Tibial nerve (tissue), 4 donors: ENCODE measurements around the gene PBLD. TPM values are rescaled to one million over a fixed set of nuclear protein-coding genes. Genes with fewer than 3 reads are reported as not detected.
"Not testable (repeated sequence)": the region's sequence is repeated elsewhere in the genome, so short reads cannot be mapped to it uniquely, and the experiment has no call there.

Experiments
- DNase-seq, 2 donors: peaks; one replicate each; pipeline ENCODE4 v3.0.0-alpha.2; 2019; ENCODE audit warnings: low spot score in 2 of 2
- H3K27ac ChIP-seq, 4 donors: fragments of 200-600 bp; sonication (generic) in 3 of 4; one replicate each; pipeline ENCODE4 v1.5.1; 2017 to 2019; ENCODE audit warnings: mild to moderate bottlenecking in 1 of 4
- H3K27me3 ChIP-seq, 2 donors: fragments of 200-600 bp; sonication (generic) in 1 of 2; one replicate each; pipeline versions ENCODE4 v1.5.1 to v1.6.0; 2017 to 2019
- H3K36me3 ChIP-seq, 3 donors: fragments of 200-600 bp; sonication (generic); one replicate each; pipeline ENCODE4 v1.5.1; 2018 to 2019
- H3K4me1 ChIP-seq, 4 donors: fragments of 200-600 bp; sonication (generic) in 3 of 4; one replicate each; pipeline ENCODE4 v1.5.1; 2017 to 2019
- H3K4me3 ChIP-seq, 4 donors: fragments of 200-600 bp; sonication (generic) in 3 of 4; one replicate each; pipeline ENCODE4 v1.5.1; 2017 to 2019; ENCODE audit warnings: mild to moderate bottlenecking in 1 of 4, moderate library complexity in 1 of 4
- H3K9me3 ChIP-seq, 4 donors: fragments of 200-600 bp; sonication (generic) in 3 of 4; one replicate each; pipeline ENCODE4 v1.5.1; 2017 to 2019
- EP300 ChIP-seq, 2 donors: sonication (generic); formaldehyde crosslinking; IDR thresholded peaks; one replicate each; pipeline ENCODE4 v1.6.1; 2017; ENCODE audit warnings: antibody characterized with exemption in 2 of 2, mild to moderate bottlenecking in 1 of 2
- POLR2A ChIP-seq, 2 donors: fragments of 450-650 bp; IDR thresholded peaks; one replicate each; pipeline ENCODE4 v1.6.1; 2017; ENCODE audit warnings: antibody characterized with exemption in 2 of 2, mild to moderate bottlenecking in 2 of 2, moderate library complexity in 2 of 2
- WGBS, 2 donors: methylation state at CpG; one replicate each; pipeline ENCODE4 v1.1.5; 2018; 5-methylcytosine and 5-hydroxymethylcytosine counted together
- total RNA-seq, 4 donors: library from RNA; depleted of rRNA; stranded (reverse); fragments of >200 nt; gene quantifications; one replicate each; pipeline ENCODE4 v1.1.0, GENCODE V29; 2016
- TF ChIP-seq, protein P1 (sequence below), 5 experiments: fragments of 200-600 bp in 3 of 5; fragments of 450-650 bp in 2 of 5; sonication (generic) in 3 of 5; IDR thresholded peaks; one replicate each; pipeline ENCODE4 v1.5.1; 2016 to 2019; ENCODE audit warnings: antibody characterized with exemption in 5 of 5, mild to moderate bottlenecking in 3 of 5, moderate library complexity in 2 of 5

Gene PBLD
- total RNA-seq, 4 donors from 2014 or later: 4.4 to 10.2 (median 4.8) TPM

DNA sequence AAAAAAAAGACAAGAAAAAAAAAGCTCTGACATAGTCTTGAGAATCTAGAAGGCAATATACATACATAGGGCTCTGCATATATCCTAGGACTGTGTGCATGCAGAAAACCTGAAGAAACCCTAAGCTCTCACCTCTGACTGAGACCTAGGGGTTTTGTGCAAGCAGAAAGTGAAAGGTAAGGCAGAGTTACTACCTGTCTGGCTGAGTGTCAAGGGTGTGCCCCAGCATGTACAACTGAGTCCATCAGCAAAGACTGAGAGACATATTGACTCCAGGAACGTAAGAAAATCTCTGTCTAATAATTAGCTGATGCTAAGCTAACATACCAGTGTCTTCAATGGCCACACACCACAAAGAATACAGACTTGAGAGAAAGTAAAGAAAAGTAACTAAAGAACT is 17.1 kb downstream of the PBLD start:
- Histone ChIP-seq H3K27ac (no peak overlapping the region), H3K9me3 (peaks cover 0 to 24% (median 6%) of the 10 kb centered on the region in 4 donors), H3K36me3 (no peaks in the 10 kb centered on the region), H3K27me3 (no peaks in the 10 kb centered on the region), H3K4me3 (no peak overlapping the region), H3K4me1 (no peaks in the 10 kb centered on the region)
- TF ChIP-seq EP300 (IDR thresholded peaks at IDR 0.05) (no peak), POLR2A (IDR thresholded peaks at IDR 0.05) (no peak)
- TF ChIP-seq, protein P1, sequence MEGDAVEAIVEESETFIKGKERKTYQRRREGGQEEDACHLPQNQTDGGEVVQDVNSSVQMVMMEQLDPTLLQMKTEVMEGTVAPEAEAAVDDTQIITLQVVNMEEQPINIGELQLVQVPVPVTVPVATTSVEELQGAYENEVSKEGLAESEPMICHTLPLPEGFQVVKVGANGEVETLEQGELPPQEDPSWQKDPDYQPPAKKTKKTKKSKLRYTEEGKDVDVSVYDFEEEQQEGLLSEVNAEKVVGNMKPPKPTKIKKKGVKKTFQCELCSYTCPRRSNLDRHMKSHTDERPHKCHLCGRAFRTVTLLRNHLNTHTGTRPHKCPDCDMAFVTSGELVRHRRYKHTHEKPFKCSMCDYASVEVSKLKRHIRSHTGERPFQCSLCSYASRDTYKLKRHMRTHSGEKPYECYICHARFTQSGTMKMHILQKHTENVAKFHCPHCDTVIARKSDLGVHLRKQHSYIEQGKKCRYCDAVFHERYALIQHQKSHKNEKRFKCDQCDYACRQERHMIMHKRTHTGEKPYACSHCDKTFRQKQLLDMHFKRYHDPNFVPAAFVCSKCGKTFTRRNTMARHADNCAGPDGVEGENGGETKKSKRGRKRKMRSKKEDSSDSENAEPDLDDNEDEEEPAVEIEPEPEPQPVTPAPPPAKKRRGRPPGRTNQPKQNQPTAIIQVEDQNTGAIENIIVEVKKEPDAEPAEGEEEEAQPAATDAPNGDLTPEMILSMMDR (IDR thresholded peaks at IDR 0.05): no peak
- no peak for DNase-seq
- WGBS, 2 donors: 87 to 88% methylated on average over 1 of the region's 1 CpG

DNA sequence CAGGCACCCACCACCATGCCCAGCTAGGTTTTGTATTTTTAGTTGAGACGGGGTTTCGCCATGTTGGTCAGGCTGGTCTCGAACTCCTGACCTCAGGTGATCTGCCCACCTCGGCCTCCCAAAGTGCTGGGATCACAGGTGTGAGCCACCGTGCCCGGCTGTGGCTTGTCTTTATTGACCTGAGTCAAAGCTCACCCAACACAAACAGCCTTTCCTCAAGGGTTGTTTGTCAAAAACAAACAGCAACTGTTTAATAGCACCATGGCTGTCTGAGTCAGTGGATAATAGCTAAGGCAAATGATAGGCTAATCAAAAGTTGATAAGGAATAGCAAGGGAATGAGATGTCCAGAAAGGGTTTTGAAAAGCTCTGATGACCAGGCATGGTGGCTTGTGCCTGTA is 17.8 kb downstream of the PBLD start:
- 98 to 99% methylated on average over 6 of the region's 6 CpGs for WGBS, 2 donors
- DNase-seq: not testable (repeated sequence)

DNA sequence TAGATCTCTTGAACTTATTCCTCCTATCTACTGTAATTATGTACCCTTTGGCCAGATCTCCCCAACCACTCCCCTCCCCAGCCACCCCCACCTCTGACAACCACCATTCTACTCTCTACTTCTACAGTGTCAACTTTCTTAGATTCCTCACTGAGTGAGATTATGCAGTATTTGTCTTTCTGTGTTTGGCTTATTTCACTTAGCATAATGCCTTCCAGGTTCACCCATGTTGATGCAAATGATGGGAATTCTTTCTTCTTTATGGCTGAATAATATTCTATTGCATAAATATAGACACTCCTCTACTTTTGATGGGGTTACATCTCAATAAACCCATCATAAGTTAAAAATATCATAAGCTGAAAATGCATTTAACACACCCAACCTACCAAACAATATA is 22.2 kb downstream of the PBLD start:
- no peak overlapping the region for H3K4me3 ChIP-seq
- no peaks in the 10 kb centered on the region for H3K9me3 ChIP-seq
- no peak overlapping the region for H3K27ac ChIP-seq
- H3K36me3 ChIP-seq: no peaks in the 10 kb centered on the region
- no peaks in the 10 kb centered on the region for H3K4me1 ChIP-seq
- DNase-seq: no peak
- no peak for TF ChIP-seq EP300 (IDR thresholded peaks at IDR 0.05)
- H3K27me3 ChIP-seq: no peaks in the 10 kb centered on the region

More for the DNA sequence above, 17.8 kb downstream of the PBLD start:
- not testable (repeated sequence) for H3K4me3 ChIP-seq, H3K4me1 ChIP-seq, H3K27me3 ChIP-seq, H3K36me3 ChIP-seq, H3K27ac ChIP-seq
- H3K9me3 ChIP-seq: peaks cover 0 to 24% (median 6%) of the 10 kb centered on the region in 4 donors

DNA sequence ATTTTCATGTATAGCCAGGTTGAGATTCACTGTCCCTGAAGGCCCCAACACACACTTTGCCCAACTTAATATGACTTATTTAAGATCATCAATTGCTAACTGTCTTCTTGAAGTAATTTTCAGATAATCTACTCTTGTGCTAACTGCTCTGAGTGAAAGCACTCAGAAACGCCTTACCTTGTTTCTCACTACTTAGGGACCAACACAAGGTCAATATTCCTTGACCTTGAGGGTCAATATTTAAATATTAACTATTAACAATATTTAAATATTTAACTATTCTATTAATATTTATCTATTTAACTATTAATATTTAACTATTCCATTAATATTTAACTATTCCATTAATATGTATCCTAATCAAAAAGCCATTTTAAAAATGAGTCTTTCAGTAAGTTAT is 26.9 kb downstream of the PBLD start:
- TF ChIP-seq, protein P1 (IDR thresholded peaks at IDR 0.05): no peak
- H3K9me3 ChIP-seq: no peaks in the 10 kb centered on the region
- H3K4me3 ChIP-seq: peak overlapping the region in 1 of 4 donors; percentile 1
- no peak for DNase-seq
- H3K27ac ChIP-seq: no peak overlapping the region
- no peaks in the 10 kb centered on the region for H3K27me3 ChIP-seq
- H3K36me3 ChIP-seq: no peaks in the 10 kb centered on the region
- peaks cover 0 to 9% (median 0%) of the 10 kb centered on the region in 4 donors for H3K4me1 ChIP-seq
- 43 to 45% methylated on average over 1 of the region's 1 CpG for WGBS, 2 donors

DNA sequence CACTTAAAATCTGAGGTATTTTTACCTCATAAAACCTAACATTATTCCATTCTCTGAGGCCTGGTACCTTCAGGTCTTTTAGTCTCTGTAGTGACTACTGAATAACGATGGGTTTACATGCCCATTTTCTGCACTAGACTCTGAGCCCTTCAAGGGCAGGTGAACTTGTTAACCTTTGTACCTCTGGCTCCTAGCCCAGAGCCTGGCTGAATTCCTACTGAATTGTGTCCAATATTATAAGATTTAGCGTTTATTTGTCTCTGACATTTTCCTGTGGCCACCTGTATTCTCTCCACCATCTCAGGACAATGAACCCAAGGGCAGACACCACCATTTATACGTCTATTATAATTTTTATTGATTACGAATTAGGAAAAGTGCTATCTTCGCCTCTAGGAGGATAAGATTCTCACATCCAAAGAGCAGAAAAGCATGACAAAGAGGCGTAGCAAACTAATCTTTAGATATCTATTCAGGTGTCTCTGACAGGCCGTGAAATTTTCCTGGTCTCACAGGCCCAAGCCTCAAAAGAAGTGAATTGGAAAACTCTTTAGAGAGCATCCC is 28.8 kb downstream of the PBLD start:
- no peak for DNase-seq
- H3K4me3 ChIP-seq: no peak overlapping the region
- no peaks in the 10 kb centered on the region for H3K36me3 ChIP-seq
- 64 to 70% methylated on average over 7 of the region's 7 CpGs for WGBS, 2 donors
- no peaks in the 10 kb centered on the region for H3K9me3 ChIP-seq
- TF ChIP-seq EP300 (IDR thresholded peaks at IDR 0.05) (no peak), POLR2A (IDR thresholded peaks at IDR 0.05) (no peak)
- TF ChIP-seq, protein P1 (IDR thresholded peaks at IDR 0.05): no peak
- H3K27me3 ChIP-seq: no peaks in the 10 kb centered on the region
- peaks cover 0 to 9% (median 0%) of the 10 kb centered on the region in 4 donors for H3K4me1 ChIP-seq
- no peak overlapping the region for H3K27ac ChIP-seq

DNA sequence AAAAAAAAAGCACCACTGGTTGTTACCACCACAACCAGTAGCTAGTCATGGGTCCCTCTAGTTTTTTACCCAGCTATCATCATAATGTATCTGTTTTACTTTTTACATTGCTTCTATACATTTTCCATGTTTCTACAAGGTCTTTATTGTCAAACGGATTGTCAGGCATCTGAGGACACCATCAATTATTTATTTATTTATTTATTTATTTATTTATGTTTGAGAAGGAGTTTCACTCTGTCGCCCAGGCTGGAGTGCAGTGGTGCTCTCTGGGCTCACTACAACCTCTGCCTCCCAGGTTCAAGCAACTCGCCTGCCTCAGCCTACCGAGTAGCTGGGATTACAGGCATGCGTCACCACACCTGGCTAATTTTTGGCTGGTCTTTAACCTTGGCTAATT is 29.9 kb downstream of the PBLD start:
- no peak for TF ChIP-seq EP300 (IDR thresholded peaks at IDR 0.05)
- TF ChIP-seq, protein P1 (IDR thresholded peaks at IDR 0.05): no peak
- Histone ChIP-seq H3K9me3 (no peaks in the 10 kb centered on the region), H3K4me3 (no peak overlapping the region), H3K36me3 (no peaks in the 10 kb centered on the region), H3K4me1 (peaks cover 0 to 9% (median 0%) of the 10 kb centered on the region in 4 donors), H3K27ac (no peak overlapping the region), H3K27me3 (no peaks in the 10 kb centered on the region)
- 79% methylated on average over 5 of the region's 5 CpGs for WGBS, 2 donors
- no peak for DNase-seq
